ENCODE data around the gene DENND1A.

DNA sequence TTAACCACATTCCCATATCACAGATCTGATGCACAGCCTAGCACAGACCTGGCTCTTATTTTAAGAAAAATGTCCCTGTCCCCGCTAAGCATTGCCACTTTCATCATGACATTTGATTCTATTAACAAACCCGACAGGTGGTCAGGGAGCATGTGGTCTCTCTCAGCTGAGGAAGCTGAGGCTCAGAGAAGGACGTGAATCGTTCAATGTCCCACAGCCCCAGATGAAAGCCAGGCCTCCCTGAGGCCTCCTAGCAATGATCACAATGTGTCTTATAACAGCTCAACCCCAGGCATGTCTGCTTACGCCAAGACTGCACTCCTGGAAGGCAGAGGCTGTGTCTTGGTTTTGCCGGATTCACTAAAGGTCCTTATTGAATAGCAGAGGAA, 584.4 kb downstream of the DENND1A start:
- TF ChIP-seq, protein P1, sequence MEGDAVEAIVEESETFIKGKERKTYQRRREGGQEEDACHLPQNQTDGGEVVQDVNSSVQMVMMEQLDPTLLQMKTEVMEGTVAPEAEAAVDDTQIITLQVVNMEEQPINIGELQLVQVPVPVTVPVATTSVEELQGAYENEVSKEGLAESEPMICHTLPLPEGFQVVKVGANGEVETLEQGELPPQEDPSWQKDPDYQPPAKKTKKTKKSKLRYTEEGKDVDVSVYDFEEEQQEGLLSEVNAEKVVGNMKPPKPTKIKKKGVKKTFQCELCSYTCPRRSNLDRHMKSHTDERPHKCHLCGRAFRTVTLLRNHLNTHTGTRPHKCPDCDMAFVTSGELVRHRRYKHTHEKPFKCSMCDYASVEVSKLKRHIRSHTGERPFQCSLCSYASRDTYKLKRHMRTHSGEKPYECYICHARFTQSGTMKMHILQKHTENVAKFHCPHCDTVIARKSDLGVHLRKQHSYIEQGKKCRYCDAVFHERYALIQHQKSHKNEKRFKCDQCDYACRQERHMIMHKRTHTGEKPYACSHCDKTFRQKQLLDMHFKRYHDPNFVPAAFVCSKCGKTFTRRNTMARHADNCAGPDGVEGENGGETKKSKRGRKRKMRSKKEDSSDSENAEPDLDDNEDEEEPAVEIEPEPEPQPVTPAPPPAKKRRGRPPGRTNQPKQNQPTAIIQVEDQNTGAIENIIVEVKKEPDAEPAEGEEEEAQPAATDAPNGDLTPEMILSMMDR (IDR thresholded peaks at IDR 0.05), result no peak
- no peak for TF ChIP-seq POLR2A (IDR thresholded peaks at IDR 0.05)
